ENCODE results near the gene CPTP. TPM values are rescaled to one million over a fixed set of nuclear protein-coding genes. Genes with fewer than 3 reads are reported as not detected.

CPTP gene
- total and polyA plus RNA-seq, 10 of the 15 experiments (the other 5 are each of a cell fraction or from before 2014, with no cell fraction given) = 0.06 to 24.3 (median 10.0) TPM

DNA sequence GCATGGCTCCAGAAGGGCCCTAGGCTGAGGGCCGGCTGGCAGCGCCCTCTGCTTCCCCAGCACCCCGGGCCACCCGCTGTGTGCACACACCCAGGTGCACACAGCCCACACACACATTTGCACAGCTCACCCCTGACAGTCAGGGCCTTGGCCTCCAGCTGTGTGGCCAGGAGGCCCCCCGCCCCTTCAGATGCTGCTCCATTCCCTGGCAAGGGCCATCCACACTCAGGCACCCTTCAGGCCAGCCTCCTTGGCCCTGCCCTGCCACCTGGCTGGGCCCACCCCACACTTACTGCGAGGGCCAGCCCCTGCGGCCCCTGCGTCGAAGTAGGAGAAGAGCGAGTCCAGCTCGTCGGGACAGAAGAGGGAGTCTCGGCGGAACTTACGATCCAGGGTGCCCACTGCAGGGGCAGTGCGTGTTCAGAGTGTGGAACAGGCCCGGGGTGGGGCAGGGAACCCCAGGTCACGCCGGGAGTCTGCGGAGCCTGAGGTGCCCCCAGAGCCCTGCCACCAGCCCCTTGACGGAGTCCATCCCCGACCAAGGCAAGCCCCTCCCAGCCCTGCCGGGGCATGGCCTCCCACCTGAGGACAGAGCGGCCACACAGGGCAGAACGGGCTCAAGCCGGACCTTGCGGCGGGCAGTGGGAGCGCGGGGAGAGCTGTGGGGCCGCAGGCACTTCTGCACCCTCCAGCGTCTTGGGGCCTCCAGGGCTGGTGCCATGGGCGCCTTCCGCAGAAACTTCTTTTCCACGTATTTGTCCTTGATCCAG, 29.3 kb upstream of the CPTP start:
- Histone ChIP-seq H3K4me2 (ENCODE audit: control insufficient read depth, insufficient read depth) (no peak overlapping the region), H4K20me1 (ENCODE audit: control insufficient read depth, insufficient read depth) (no peaks in the 10 kb centered on the region), H3K79me2 (ENCODE audit: control insufficient read depth, insufficient read depth, low read length) (no peaks in the 10 kb centered on the region), H3K9me3 (replicated peaks; ENCODE audit: control insufficient read depth, insufficient read depth, low read length) (no peaks in the 10 kb centered on the region), H2AFZ (ENCODE audit: control insufficient read depth, low read depth, low read length) (no peak overlapping the region), H3K4me3 (no peak overlapping the region), H3K27me3 (replicated peaks in 1 of 2; ENCODE audit: control insufficient read depth in 2 of 2, insufficient read depth in 2 of 2, low read length in 1 of 2) (no peaks in the 10 kb centered on the region), H3K9ac (ENCODE audit: control insufficient read depth, insufficient read depth, low read length) (no peak overlapping the region), H3K27ac (ENCODE audit: control insufficient read depth, insufficient read depth) (no peak overlapping the region), H3K36me3 (ENCODE audit: control insufficient read depth in 2 of 2, insufficient read depth in 2 of 2, low read length in 1 of 2) (no peaks in the 10 kb centered on the region), H3K4me1 (ENCODE audit: control insufficient read depth, insufficient read depth, low read length) (no peaks in the 10 kb centered on the region)
- WGBS (ENCODE audit: insufficient coverage, insufficient replicate concordance, low lambda C conversion rate, missing lambda C conversion rate) = 87% methylated on average over 35 of the region's 35 CpGs
- ATAC-seq = no peak
- intact Hi-C loops (cut with micrococcal nuclease; ENCODE audit: unreplicated experiment) (no loop called here), in situ Hi-C loops (cut with MboI) (no loop called here)
- POLR2A ChIA-PET = no interaction called here
- TF ChIP-seq SP1 (IDR thresholded peaks at IDR 0.05; ENCODE audit: low read depth, low read length) (no peak), PAX5 (IDR thresholded peaks at IDR 0.05; ENCODE audit: borderline replicate concordance, low read depth, low read length) (no peak), BCL11A (IDR thresholded peaks at IDR 0.05; ENCODE audit: low read depth, low read length) (no peak), SIN3A (IDR thresholded peaks at IDR 0.05; ENCODE audit: low read depth, low read length) (no peak), BRCA1 (IDR thresholded peaks at IDR 0.05; ENCODE audit: low read depth, low read length) (no peak), EED (IDR thresholded peaks at IDR 0.05; ENCODE audit: low read depth) (no peak), BMI1 (IDR thresholded peaks at IDR 0.05; ENCODE audit: borderline replicate concordance) (no peak), SRF (IDR thresholded peaks at IDR 0.05; ENCODE audit: low read depth in 2 of 2, low read length in 2 of 2) (no peak), KLF5 (IDR thresholded peaks at IDR 0.05; ENCODE audit: partially characterized antibody) (no peak), WRNIP1 (IDR thresholded peaks at IDR 0.05; ENCODE audit: borderline replicate concordance, low read depth, low read length) (no peak), JUNB (IDR thresholded peaks at IDR 0.05) (no peak), MYB (IDR thresholded peaks at IDR 0.05; ENCODE audit: borderline replicate concordance, low read depth, low read length) (no peak), TARDBP (IDR thresholded peaks at IDR 0.05; ENCODE audit: borderline replicate concordance) (no peak)
- TF ChIP-seq, protein P1, sequence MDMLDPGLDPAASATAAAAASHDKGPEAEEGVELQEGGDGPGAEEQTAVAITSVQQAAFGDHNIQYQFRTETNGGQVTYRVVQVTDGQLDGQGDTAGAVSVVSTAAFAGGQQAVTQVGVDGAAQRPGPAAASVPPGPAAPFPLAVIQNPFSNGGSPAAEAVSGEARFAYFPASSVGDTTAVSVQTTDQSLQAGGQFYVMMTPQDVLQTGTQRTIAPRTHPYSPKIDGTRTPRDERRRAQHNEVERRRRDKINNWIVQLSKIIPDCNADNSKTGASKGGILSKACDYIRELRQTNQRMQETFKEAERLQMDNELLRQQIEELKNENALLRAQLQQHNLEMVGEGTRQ (IDR thresholded peaks at IDR 0.05; ENCODE audit: borderline replicate concordance, low read depth, low read length) = no peak
- TF ChIP-seq, protein P2, sequence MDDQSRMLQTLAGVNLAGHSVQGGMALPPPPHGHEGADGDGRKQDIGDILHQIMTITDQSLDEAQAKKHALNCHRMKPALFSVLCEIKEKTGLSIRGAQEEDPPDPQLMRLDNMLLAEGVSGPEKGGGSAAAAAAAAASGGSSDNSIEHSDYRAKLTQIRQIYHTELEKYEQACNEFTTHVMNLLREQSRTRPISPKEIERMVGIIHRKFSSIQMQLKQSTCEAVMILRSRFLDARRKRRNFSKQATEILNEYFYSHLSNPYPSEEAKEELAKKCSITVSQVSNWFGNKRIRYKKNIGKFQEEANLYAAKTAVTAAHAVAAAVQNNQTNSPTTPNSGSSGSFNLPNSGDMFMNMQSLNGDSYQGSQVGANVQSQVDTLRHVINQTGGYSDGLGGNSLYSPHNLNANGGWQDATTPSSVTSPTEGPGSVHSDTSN (IDR thresholded peaks at IDR 0.05; ENCODE audit: insufficient replicate concordance, low read depth, low read length) = no peak
- TF ChIP-seq, protein P3, sequence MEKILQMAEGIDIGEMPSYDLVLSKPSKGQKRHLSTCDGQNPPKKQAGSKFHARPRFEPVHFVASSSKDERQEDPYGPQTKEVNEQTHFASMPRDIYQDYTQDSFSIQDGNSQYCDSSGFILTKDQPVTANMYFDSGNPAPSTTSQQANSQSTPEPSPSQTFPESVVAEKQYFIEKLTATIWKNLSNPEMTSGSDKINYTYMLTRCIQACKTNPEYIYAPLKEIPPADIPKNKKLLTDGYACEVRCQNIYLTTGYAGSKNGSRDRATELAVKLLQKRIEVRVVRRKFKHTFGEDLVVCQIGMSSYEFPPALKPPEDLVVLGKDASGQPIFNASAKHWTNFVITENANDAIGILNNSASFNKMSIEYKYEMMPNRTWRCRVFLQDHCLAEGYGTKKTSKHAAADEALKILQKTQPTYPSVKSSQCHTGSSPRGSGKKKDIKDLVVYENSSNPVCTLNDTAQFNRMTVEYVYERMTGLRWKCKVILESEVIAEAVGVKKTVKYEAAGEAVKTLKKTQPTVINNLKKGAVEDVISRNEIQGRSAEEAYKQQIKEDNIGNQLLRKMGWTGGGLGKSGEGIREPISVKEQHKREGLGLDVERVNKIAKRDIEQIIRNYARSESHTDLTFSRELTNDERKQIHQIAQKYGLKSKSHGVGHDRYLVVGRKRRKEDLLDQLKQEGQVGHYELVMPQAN (conservative IDR thresholded peaks at IDR 0.05) = no peak
- no TSS peak for BruUV-seq (replicated peaks)
- no peak for FAIRE-seq
- no peak for DNase-seq (ENCODE audit: low read depth, low spot score)
- RAD21 ChIA-PET (ENCODE audit: unreplicated experiment) = no interaction called here
- CTCF ChIA-PET = no interaction called here
- SMC1A ChIA-PET (ENCODE audit: uncharacterized antibody, unreplicated experiment) = no interaction called here

Data from GM12878 (cell line).